Measurements from ENCODE around the gene VEGFA.

The VEGFA gene

GRCh38 chr6:43760210-43761168 lies 9.5 kb upstream of the VEGFA start:
- Histone ChIP-seq H3K27ac (no peak overlapping the region), H3K4me1 (peaks cover 0 to 29% (median 14%) of the 10 kb centered on the region in 10 experiments; a peak in 15 of 20 replicates), H3K27me3 (no peaks in the 10 kb centered on the region), H3K9me3 (replicated peaks in 1 of 11) (no peaks in the 10 kb centered on the region), H3K4me3 (no peak overlapping the region), H3K9ac (no peak overlapping the region; a peak in 1 of 22 replicates), H3K4me2 (no peak overlapping the region; a peak in 1 of 22 replicates), H4K20me1 (no peaks in the 10 kb centered on the region), H3K36me3 (no peaks in the 10 kb centered on the region)
- TF ChIP-seq Cebpa-rat (IDR thresholded peaks at IDR 0.05): no peak

GRCh38 chr6:43761666-43762409 lies 8.2 kb upstream of the VEGFA start:
- no peak for TF ChIP-seq Cebpa-rat (IDR thresholded peaks at IDR 0.05)
- H3K4me3 ChIP-seq: no peak overlapping the region
- H3K27me3 ChIP-seq: no peaks in the 10 kb centered on the region
- no peak overlapping the region for H3K4me2 ChIP-seq
- no peak overlapping the region for H3K27ac ChIP-seq
- no peaks in the 10 kb centered on the region for H3K9me3 ChIP-seq (replicated peaks in 1 of 11)
- no peak overlapping the region for H3K9ac ChIP-seq
- H4K20me1 ChIP-seq: no peaks in the 10 kb centered on the region
- peaks cover 0 to 29% (median 14%) of the 10 kb centered on the region in 10 experiments; a peak in 15 of 20 replicates for H3K4me1 ChIP-seq
- H3K36me3 ChIP-seq: no peaks in the 10 kb centered on the region

GRCh38 chr6:43762410-43762768 lies 7.6 kb upstream of the VEGFA start:
- Histone ChIP-seq H3K36me3 (no peaks in the 10 kb centered on the region), H3K4me1 (peaks cover 0 to 29% (median 14%) of the 10 kb centered on the region in 10 experiments; a peak in 15 of 20 replicates), H3K27ac (no peak overlapping the region; a peak in 1 of 22 replicates), H3K9me3 (replicated peaks in 1 of 11) (no peaks in the 10 kb centered on the region), H3K27me3 (no peaks in the 10 kb centered on the region), H3K4me2 (peak overlapping the region in 1 of 11 experiments; percentile 60; a peak in 1 of 22 replicates), H3K9ac (no peak overlapping the region), H4K20me1 (no peaks in the 10 kb centered on the region), H3K4me3 (no peak overlapping the region)
- no peak for TF ChIP-seq Cebpa-rat (IDR thresholded peaks at IDR 0.05)

GRCh38 chr6:43762966-43763695 lies 6.9 kb upstream of the VEGFA start:
- H3K27ac ChIP-seq: peak overlapping the region in 2 of 11 experiments; percentile 15 to 42; a peak in 3 of 22 replicates
- TF ChIP-seq Cebpa-rat (IDR thresholded peaks at IDR 0.05): no peak
- no peaks in the 10 kb centered on the region for H3K36me3 ChIP-seq
- H3K27me3 ChIP-seq: no peaks in the 10 kb centered on the region
- peak overlapping the region in 6 of 11 experiments; percentile 18 to 65 (median 40); a peak in 11 of 22 replicates for H3K4me2 ChIP-seq
- H3K9ac ChIP-seq: peak overlapping the region in 1 of 11 experiments; percentile 23; a peak in 1 of 22 replicates
- no peaks in the 10 kb centered on the region for H4K20me1 ChIP-seq
- H3K9me3 ChIP-seq (replicated peaks in 1 of 11): no peaks in the 10 kb centered on the region
- H3K4me3 ChIP-seq: no peak overlapping the region
- H3K4me1 ChIP-seq: peaks cover 0 to 24% (median 13%) of the 10 kb centered on the region in 10 experiments; a peak in 15 of 20 replicates

GRCh38 chr6:43763812-43764522 lies 6.0 kb upstream of the VEGFA start:
- Histone ChIP-seq H3K27me3 (no peaks in the 10 kb centered on the region), H3K4me1 (peaks cover 0 to 27% (median 11%) of the 10 kb centered on the region in 10 experiments; a peak in 12 of 20 replicates), H3K9me3 (replicated peaks in 1 of 11) (no peaks in the 10 kb centered on the region), H3K27ac (peak overlapping the region in 1 of 11 experiments; percentile 22; a peak in 2 of 22 replicates), H3K9ac (no peak overlapping the region), H3K4me2 (peak overlapping the region in 6 of 11 experiments; percentile 18 to 65 (median 40); a peak in 9 of 22 replicates), H3K36me3 (no peaks in the 10 kb centered on the region), H4K20me1 (no peaks in the 10 kb centered on the region), H3K4me3 (no peak overlapping the region)
- no peak for TF ChIP-seq Cebpa-rat (IDR thresholded peaks at IDR 0.05)

GRCh38 chr6:43764772-43765171 lies 5.2 kb upstream of the VEGFA start:
- Histone ChIP-seq H3K9ac (no peak overlapping the region), H3K4me1 (peaks cover 0 to 35% (median 16%) of the 10 kb centered on the region in 10 experiments; a peak in 14 of 20 replicates), H4K20me1 (no peaks in the 10 kb centered on the region), H3K36me3 (no peaks in the 10 kb centered on the region), H3K9me3 (replicated peaks in 1 of 11) (no peaks in the 10 kb centered on the region), H3K27ac (0 out of 22 replicates have a peak overlapping the region, but pooled peaks of 1 of the 11 experiments have one; percentile 20), H3K27me3 (no peaks in the 10 kb centered on the region), H3K4me2 (no peak overlapping the region), H3K4me3 (no peak overlapping the region)
- TF ChIP-seq Cebpa-rat (IDR thresholded peaks at IDR 0.05): no peak

GRCh38 chr6:43765776-43766499 lies 4.1 kb upstream of the VEGFA start:
- TF ChIP-seq Cebpa-rat (IDR thresholded peaks at IDR 0.05): no peak
- H3K4me2 ChIP-seq: peak overlapping the region in 1 of 11 experiments; percentile 11; a peak in 2 of 22 replicates
- no peak overlapping the region for H3K4me3 ChIP-seq
- H3K27me3 ChIP-seq: no peaks in the 10 kb centered on the region
- no peak overlapping the region for H3K27ac ChIP-seq
- H3K9ac ChIP-seq: no peak overlapping the region
- peaks cover 0 to 9% (median 5%) of the 10 kb centered on the region in 11 experiments; a peak in 15 of 22 replicates for H4K20me1 ChIP-seq
- H3K9me3 ChIP-seq (replicated peaks in 1 of 11): no peaks in the 10 kb centered on the region
- H3K4me1 ChIP-seq: peaks cover 0 to 35% (median 16%) of the 10 kb centered on the region in 10 experiments; a peak in 14 of 20 replicates
- no peaks in the 10 kb centered on the region for H3K36me3 ChIP-seq

Measured in BLaER1 treated with 17β-estradiol and CSF1 and Interleukin-3, amounts not matched to agents 10 nM and 100 nM (cell line).